ENCODE measurements around the gene S1PR5.

S1PR5 gene

DNA sequence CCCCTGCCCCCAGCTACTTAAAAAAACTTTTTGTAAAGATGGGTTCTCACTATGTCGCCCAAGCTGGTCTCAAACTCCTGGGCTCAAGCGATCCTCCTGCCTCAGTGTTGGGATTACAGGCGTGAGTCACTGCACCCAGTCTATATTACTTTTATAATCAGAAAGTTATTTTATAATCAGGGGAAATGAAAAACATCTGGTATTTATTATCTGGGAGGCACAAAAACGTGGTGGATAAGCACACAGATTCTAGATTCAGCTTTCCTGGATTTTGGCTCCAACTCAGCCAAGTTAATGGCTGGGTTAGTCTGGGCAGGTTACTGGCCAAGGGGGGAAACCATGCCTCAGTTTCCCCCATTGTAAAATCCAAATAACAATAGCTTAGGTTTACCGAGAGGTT lies 38.8 kb downstream of the S1PR5 start:
- no peak for DNase-seq (ENCODE audit: extremely low read depth, low read depth)
- TF ChIP-seq, protein P1, sequence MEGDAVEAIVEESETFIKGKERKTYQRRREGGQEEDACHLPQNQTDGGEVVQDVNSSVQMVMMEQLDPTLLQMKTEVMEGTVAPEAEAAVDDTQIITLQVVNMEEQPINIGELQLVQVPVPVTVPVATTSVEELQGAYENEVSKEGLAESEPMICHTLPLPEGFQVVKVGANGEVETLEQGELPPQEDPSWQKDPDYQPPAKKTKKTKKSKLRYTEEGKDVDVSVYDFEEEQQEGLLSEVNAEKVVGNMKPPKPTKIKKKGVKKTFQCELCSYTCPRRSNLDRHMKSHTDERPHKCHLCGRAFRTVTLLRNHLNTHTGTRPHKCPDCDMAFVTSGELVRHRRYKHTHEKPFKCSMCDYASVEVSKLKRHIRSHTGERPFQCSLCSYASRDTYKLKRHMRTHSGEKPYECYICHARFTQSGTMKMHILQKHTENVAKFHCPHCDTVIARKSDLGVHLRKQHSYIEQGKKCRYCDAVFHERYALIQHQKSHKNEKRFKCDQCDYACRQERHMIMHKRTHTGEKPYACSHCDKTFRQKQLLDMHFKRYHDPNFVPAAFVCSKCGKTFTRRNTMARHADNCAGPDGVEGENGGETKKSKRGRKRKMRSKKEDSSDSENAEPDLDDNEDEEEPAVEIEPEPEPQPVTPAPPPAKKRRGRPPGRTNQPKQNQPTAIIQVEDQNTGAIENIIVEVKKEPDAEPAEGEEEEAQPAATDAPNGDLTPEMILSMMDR (IDR thresholded peaks at IDR 0.05; ENCODE audit: low read depth, low read length) = no peak

DNA sequence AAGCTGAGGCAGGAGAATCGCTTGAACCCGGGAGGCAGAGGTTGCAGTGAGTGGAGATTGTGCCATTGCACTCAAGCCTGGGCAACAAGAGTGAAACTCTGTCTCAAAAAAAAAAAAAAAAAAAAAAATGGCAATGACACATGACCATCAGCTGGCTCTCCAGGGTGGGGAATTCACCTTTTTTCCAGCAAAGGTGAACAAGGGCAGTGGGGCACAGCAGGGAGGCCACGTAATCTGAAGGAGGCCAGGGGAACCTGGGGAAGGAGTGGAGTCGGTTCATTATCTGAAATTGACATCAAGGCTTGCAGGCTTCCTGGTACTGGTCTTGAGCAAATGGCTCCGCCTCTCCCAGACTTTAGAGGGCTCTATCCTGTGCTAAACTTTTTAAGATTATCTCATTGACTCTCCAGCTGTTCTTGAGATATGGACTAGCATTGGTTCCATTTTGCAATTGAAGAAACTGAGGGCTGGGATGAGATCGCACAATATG lies 42.2 kb downstream of the S1PR5 start:
- DNase-seq (ENCODE audit: extremely low read depth, low read depth) = no peak
- TF ChIP-seq, protein P1 (IDR thresholded peaks at IDR 0.05; ENCODE audit: low read depth, low read length) = no peak

DNA sequence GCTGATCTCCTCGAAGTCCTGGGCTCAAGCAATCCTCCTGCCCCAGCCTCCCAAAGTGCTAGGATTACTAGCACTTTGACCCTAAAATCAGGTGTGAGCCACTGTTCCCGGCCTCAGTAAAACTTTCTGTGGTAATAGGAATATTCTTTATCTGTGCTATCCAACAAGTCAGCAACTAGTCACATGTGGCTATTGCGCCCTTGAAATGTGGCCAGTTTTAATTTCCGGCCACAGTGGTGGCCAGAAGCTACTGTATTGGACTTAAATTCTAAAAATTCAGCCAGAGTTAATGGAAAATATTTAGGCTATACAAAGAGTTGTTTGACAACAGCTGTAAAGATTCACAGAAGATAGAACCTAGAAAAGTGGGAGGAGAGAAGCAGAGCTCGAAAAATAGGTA lies 44.1 kb downstream of the S1PR5 start:
- DNase-seq (ENCODE audit: extremely low read depth, low read depth) = no peak
- TF ChIP-seq, protein P1 (IDR thresholded peaks at IDR 0.05; ENCODE audit: low read depth, low read length) = no peak

DNA sequence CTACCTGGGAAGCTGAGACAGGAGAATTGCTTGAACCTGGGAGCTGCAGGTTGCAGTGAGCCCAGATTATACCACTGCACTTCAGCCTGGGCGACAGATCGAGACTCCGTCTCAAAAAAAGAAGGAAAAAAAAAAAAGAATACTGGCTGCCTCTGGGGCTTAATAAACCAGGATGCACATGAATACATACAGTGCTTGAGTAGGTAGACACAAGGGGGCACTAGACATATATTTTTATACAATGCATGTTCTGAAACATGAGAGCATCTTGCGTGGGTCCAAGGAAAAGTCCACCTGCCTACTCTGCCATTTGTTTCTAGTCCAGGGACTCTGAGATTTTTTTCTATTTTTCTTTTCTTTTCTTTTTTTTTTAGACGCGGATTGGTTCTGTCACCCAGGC lies 45.3 kb downstream of the S1PR5 start:
- TF ChIP-seq, protein P1 (IDR thresholded peaks at IDR 0.05; ENCODE audit: low read depth, low read length) = peak; percentile 28
- DNase-seq (ENCODE audit: extremely low read depth, low read depth) = no peak

DNA sequence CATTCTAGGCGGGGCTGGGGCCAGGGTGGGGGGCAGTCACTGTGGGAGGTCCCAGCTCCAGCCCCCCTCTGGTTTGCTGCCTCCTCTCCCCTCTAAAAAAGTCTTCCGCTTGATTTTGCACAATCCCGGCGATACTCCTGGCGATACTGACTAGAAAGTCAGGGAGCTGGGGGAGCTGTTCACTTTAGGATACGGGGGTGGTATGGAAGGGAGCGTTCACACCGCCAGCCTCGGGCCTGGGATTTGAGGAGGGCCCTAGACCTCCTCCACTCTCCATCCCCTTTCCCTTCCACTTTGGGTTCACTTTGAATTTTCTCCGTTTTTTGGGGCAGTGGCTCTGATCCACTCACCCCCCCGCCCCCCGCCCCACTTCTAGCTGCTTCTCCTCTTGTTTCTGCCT lies 49.1 kb downstream of the S1PR5 start:
- DNase-seq (ENCODE audit: extremely low read depth, low read depth) = no peak
- TF ChIP-seq, protein P1 (IDR thresholded peaks at IDR 0.05; ENCODE audit: low read depth, low read length) = no peak

DNA sequence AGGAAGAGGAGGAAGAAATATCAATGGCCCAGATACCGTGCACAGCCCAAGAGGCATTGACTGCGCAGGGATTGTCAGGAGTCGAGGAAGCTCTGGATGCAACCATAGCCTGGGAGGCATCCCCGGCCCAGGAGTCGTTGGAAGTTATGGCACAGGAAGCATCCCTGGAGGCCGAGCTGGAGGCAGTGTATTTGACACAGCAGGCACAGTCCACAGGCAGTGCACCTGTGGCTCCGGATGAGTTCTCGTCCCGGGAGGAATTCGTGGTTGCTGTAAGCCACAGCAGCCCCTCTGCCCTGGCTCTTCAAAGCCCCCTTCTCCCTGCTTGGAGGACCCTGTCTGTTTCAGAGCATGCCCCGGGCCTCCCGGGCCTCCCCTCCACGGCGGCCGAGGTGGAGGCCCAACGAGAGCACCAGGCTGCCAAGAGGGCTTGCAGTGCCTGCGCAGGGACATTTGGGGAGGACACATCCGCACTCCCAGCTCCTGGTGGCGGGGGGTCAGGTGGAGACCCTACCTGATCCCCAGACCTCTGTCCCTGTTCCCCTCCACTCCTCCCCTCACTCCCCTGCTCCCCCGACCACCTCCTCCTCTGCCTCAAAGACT lies 50.0 kb downstream of the S1PR5 start:
- TF ChIP-seq, protein P1 (IDR thresholded peaks at IDR 0.05; ENCODE audit: low read depth, low read length) = no peak
- DNase-seq (ENCODE audit: extremely low read depth, low read depth) = no peak

DNA sequence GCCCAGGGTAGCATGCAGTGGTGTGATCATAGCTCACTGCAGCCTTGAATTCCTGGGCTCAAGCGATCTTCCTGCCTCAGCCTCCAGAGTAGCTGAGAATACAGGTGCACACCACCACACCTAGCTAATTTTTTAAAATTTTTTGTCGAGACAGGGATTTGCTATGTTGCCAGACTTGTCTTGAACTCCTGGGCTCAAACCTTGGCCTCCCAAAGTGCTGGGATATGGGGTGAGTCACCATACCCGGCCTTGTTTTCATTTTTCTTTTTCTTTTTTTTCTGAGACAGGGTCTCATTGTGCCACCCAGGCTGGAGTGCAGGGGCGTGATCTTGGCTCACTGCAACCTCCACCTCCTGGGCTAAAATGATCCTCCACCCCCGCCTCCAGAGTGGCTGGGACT lies 52.8 kb downstream of the S1PR5 start:
- DNase-seq (ENCODE audit: extremely low read depth, low read depth) = no peak
- TF ChIP-seq, protein P1 (IDR thresholded peaks at IDR 0.05; ENCODE audit: low read depth, low read length) = no peak

All from AG09319 (cell line).